Measurements from ENCODE around the gene GPC5. TPM values are rescaled to one million over a fixed set of nuclear protein-coding genes. Genes with fewer than 3 reads are reported as not detected.

The GPC5 gene
- total and polyA plus RNA-seq, 2 of the 8 experiments (the other 6 are each of a cell fraction or from before 2014, with no cell fraction given): 0.20 to 0.39 TPM

DNA sequence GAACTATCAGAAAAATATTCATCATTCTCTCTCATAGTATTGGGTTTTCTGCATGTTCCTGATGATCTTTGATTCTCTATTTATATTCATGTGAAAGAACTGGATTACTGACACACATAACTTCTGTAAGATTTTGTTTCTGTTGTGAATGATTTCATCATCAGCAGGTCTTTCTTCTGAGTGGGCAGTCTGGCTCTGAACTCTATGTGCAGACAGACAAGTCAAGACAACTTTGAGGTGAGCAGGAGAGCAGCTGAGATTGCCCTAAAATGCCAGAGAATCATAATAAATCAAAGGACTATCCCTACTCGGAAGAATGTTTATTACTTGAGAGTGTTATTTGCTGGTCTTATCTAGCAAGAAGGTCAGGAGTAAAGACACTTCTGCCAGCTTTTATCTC is 1176.1 kb downstream of the GPC5 start:
- Histone ChIP-seq H2BK5ac (ENCODE audit: low read depth, low read length) (no peak overlapping the region), H3K4me3 (ENCODE audit: extremely low read depth in 1 of 4, insufficient read depth in 2 of 4, low read depth in 3 of 4, low read length in 4 of 4) (no peak overlapping the region), H2BK20ac (ENCODE audit: low read length) (no peak overlapping the region), H3K23ac (ENCODE audit: insufficient read length) (no peak overlapping the region), H2BK120ac (replicated peaks; ENCODE audit: low read depth, low read length) (no peak overlapping the region), H2BK12ac (ENCODE audit: low read depth, low read length) (no peak overlapping the region), H3K23me2 (ENCODE audit: low read depth, low read length) (no peaks in the 10 kb centered on the region), H4K5ac (ENCODE audit: insufficient read length, low read depth, low read length) (no peak overlapping the region), H3K4ac (replicated peaks; ENCODE audit: insufficient read length, low read depth, low read length) (no peak overlapping the region), H3K79me2 (ENCODE audit: control insufficient read depth in 1 of 2, insufficient read depth in 2 of 2, low read length in 2 of 2) (no peaks in the 10 kb centered on the region), H3K56ac (replicated peaks; ENCODE audit: insufficient read length, low read depth, low read length) (no peak overlapping the region), H4K91ac (replicated peaks; ENCODE audit: insufficient read length, low read length) (no peak overlapping the region), H2AFZ (ENCODE audit: low read length) (no peak overlapping the region), H3K9me3 (ENCODE audit: insufficient read depth in 2 of 2, low read depth in 1 of 2, low read length in 1 of 2) (no peaks in the 10 kb centered on the region), H4K20me1 (replicated peaks in 1 of 2; ENCODE audit: control insufficient read depth in 1 of 2, insufficient read depth in 2 of 2, low read length in 2 of 2) (no peaks in the 10 kb centered on the region), H3K79me1 (ENCODE audit: low read depth, low read length) (no peaks in the 10 kb centered on the region), H2BK15ac (ENCODE audit: low read length) (no peak overlapping the region), H3K4me1 (replicated peaks in 1 of 4; ENCODE audit: control insufficient read depth in 3 of 4, insufficient read depth in 4 of 4, low read length in 3 of 4) (no peaks in the 10 kb centered on the region), H3K9ac (replicated peaks in 1 of 4; ENCODE audit: extremely low read depth in 1 of 4, low read depth in 3 of 4, low read length in 3 of 4) (no peak overlapping the region), H2AK5ac (ENCODE audit: low read depth, low read length) (no peak overlapping the region), H3K27me3 (replicated peaks in 1 of 4; ENCODE audit: control insufficient read depth in 3 of 4, extremely low read depth in 1 of 4, insufficient read depth in 3 of 4, low read length in 3 of 4) (peaks cover 0 to 3% (median 0%) of the 10 kb centered on the region in 4 experiments; a peak in 2 of 7 replicates), H3K14ac (ENCODE audit: insufficient read length) (no peak overlapping the region), H3K18ac (ENCODE audit: extremely low read depth, low read length) (no peak overlapping the region), H3K4me2 (ENCODE audit: insufficient read depth in 1 of 2, low read depth in 2 of 2, low read length in 2 of 2) (no peak overlapping the region), H3K36me3 (ENCODE audit: control insufficient read depth in 2 of 4, insufficient read depth in 4 of 4, low read length in 3 of 4) (no peaks in the 10 kb centered on the region), H3K27ac (ENCODE audit: low read depth, low read length) (no peak overlapping the region), H4K8ac (ENCODE audit: extremely low read depth, insufficient read depth, low read length) (no peak overlapping the region)
- WGBS, 2 experiments (ENCODE audit: extremely low coverage in 1 of 2, insufficient coverage in 1 of 2, insufficient read length in 1 of 2, insufficient replicate concordance in 2 of 2, low coverage in 1 of 2, low lambda C conversion rate in 2 of 2, missing lambda C conversion rate in 1 of 2): 79% methylated on average over 1 of the region's 1 CpG; no CpG with 5 or more reads in 1 of the 2 experiments
- POLR2A ChIA-PET (ENCODE audit: partially characterized antibody): no interaction called here
- no peak for DNase-seq (ENCODE audit: low read depth in 1 of 2, low spot score in 2 of 2)
- TF ChIP-seq RNF2 (IDR thresholded peaks at IDR 0.05; ENCODE audit: borderline replicate concordance, low read depth, low read length, missing control alignments, poor library complexity, severe bottlenecking) (no peak), GABPA (IDR thresholded peaks at IDR 0.05; ENCODE audit: borderline replicate concordance, insufficient read depth, low read length) (no peak), ASH2L (IDR thresholded peaks at IDR 0.05; ENCODE audit: low read length) (no peak), POLR2A (IDR thresholded peaks at IDR 0.05; ENCODE audit: control extremely low read depth in 1 of 2, low read depth in 2 of 2, low read length in 2 of 2) (no peak), TAF1 (IDR thresholded peaks at IDR 0.05; ENCODE audit: low read depth, low read length) (no peak), JUN (IDR thresholded peaks at IDR 0.05; ENCODE audit: low read depth, low read length) (no peak), TEAD4 (IDR thresholded peaks at IDR 0.05; ENCODE audit: low read depth, low read length) (no peak), ZNF274 (IDR thresholded peaks at IDR 0.05; ENCODE audit: borderline replicate concordance, extremely low read depth, low read length) (no peak), MAFK (IDR thresholded peaks at IDR 0.05; ENCODE audit: low read depth, low read length) (no peak), HDAC2 (IDR thresholded peaks at IDR 0.05; ENCODE audit: borderline replicate concordance in 1 of 2, low read depth in 2 of 2, low read length in 2 of 2) (no peak), POLR2AphosphoS5 (IDR thresholded peaks at IDR 0.05; ENCODE audit: low read depth, low read length) (no peak)
- TF ChIP-seq, protein P1, sequence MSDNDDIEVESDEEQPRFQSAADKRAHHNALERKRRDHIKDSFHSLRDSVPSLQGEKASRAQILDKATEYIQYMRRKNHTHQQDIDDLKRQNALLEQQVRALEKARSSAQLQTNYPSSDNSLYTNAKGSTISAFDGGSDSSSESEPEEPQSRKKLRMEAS (IDR thresholded peaks at IDR 0.05): no peak
- no peak for FAIRE-seq
- CTCF ChIA-PET (ENCODE audit: partially characterized antibody): interaction anchor here (0.9 to 2.5 kb wide), 15 partner anchors 8 to 548 kb away, joined by 3 to 9 read pairs (median 4); no protein-coding TSS in a partner anchor

Data from H1 (cell line).